ENCODE data around the gene PYGB.
A peak's percentile ranks its signal among the peaks of the same experiment; 100 is the strongest.

PYGB gene

GRCh38 chr20:25247956-25248785 is at the start of gene PYGB:
Gene PYGB, plus strand, starts transcription at chr20:25248085. Its CDS starts 94 bp downstream, at chr20:25248179.
- TF ChIP-seq CTCF (IDR thresholded peaks at IDR 0.05; ENCODE audit: extremely low read depth, missing control alignments), result no peak

DNA sequence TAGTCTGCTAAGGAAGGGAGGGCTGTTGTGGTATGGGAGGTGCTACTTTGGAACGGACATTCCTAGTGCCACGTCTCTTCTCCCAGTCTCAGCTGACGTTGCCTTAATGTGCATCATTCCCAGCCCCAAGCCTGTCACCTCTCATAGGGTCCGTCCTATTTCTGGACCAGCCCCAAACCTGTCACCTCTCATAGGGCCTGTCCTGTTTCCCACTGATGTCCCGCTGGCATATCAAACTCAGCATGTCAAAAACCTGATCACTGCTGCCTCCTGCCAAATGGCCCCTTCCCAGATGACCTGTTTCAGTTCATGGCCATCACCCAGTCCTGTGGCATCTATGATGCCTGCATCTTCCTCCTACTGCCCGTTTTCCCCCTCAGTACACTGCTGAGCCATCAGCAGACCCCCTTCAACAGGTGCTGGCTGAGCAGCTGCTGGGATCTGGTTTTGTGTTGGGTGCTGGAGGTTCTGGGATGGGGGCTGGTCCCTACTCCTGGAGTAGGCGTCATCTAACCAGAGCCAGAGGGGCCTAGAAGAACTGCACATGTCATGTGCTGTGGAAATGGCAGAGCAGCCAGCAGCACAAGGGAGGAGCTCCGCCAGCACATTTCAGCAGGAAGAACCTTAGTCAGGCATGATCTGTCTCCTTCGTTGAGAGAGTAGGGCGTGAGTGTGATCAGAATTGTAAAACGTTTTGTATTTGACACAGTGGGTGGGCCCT is 49.1 kb upstream of the PYGB start:
- TF ChIP-seq CTCF (IDR thresholded peaks at IDR 0.05; ENCODE audit: extremely low read depth, missing control alignments), result no peak
- DNase-seq (ENCODE audit: low spot score), result no peak

More at GRCh38 chr20:25247956-25248785, at the start of gene PYGB:
- DNase-seq (ENCODE audit: low spot score), result peak; percentile 98

DNA sequence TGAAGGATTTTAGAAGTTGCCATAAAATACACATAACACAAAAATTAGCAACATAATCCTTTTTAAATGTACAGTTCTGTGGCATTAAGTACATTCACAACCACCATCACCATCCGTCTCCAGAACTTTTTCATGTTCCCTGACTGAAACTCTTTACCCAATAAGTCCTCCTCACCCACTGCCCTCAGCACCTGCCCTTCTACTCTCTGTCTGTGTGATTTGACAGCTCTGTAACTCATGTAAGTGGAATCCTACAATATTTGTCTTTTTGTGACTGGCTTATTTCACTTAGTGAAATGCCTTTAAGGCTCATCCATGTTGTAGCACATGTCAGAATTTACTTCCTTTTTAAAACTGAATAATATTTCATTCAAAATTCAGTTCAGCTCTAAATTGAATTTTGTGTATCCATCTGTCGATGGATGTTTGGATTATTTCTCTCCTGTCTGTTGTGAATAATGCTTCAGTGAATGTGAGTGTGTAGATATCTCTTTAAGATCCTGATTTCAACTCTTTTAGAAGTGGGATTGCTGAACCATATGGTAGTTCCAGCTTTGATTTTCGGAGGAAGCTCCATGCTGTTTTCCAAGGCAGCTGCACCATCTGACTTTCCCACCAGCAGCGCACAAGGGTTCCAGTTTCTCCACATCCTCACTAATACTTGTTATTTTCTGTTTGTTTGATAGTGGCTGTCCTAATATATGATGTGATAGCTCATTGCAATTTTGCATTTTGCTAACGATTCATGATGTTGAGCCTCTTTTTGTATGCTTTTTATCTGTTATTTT is 48.2 kb upstream of the PYGB start:
- no peak for DNase-seq (ENCODE audit: low spot score)
- TF ChIP-seq CTCF (IDR thresholded peaks at IDR 0.05; ENCODE audit: extremely low read depth, missing control alignments), result no peak

- no peak for TF ChIP-seq CTCF (IDR thresholded peaks at IDR 0.05; ENCODE audit: extremely low read depth, missing control alignments)
- DNase-seq (ENCODE audit: low spot score), result no peak
These were observed 44.8 kb upstream of the PYGB start for GRCh38 chr20:25203089-25203488.

- no peak for DNase-seq (ENCODE audit: low spot score)
- TF ChIP-seq CTCF (IDR thresholded peaks at IDR 0.05; ENCODE audit: extremely low read depth, missing control alignments), result no peak
These were observed 44.0 kb upstream of the PYGB start for GRCh38 chr20:25203871-25204320.

DNA sequence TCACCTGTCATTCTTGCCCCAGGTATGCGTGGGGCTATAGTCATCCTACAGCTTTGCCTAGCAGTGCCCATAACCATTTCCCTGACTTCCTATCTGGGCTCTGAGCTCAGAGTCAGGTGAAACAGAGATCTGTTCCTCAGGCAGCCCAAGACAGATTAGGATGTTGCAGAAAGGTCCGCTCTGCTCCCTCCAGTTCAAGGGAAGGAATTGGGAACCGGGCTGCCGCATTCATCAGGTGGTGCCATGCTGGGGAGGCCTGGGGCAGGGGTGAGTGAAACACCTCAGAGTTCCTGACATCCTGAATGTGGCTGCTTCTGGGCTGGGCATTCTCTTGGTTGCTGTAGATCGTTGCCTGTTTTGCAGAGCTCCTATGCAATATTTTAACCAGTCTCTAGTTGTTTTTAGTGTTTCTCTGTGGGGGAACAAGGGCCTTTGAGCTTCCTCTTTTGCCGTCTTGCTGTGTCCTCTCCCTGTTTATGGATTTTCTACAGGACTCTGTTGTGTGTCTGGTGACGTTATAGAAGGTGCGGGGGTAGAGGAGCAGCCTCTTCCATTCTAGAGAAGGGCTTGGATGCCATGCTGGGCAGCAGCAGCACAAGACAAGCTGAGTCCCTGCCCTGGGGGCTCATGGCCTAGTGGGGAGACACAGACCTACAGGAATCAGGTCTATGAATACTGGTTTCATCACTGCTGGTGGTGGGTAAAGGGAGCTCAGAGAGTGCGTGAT is 43.2 kb upstream of the PYGB start:
- no peak for DNase-seq (ENCODE audit: low spot score)
- no peak for TF ChIP-seq CTCF (IDR thresholded peaks at IDR 0.05; ENCODE audit: extremely low read depth, missing control alignments)
